ENCODE results near the gene KIF1B.

- no peak for TF ChIP-seq CTCF (IDR thresholded peaks at IDR 0.05 in 8 of 11, conservative IDR thresholded peaks at IDR 0.05 in 3 of 11)
- no peak for TF ChIP-seq POLR2AphosphoS5 (IDR thresholded peaks at IDR 0.05)
Measured at GRCh38 chr1:10324627-10325026, 114.3 kb downstream of the KIF1B start.
